Ovary (tissue), 3 donors: Measurements from ENCODE around the gene C9orf50.

Experiments
- CTCF ChIP-seq, 3 donors: fragments of 450-650 bp in 2 of 3; fragments of 200-600 bp in 1 of 3; IDR thresholded peaks; one replicate each; pipeline versions ENCODE4 v1.5.1 to v1.8.0; 2016 to 2022; ENCODE audit warnings: antibody characterized with exemption in 3 of 3, mild to moderate bottlenecking in 1 of 3
- POLR2A ChIP-seq: fragments of 450-650 bp; IDR thresholded peaks from one replicate; pipeline ENCODE4 v1.6.1; 2017; ENCODE audit warnings: antibody characterized with exemption, mild to moderate bottlenecking, moderate library complexity
- donor health status: DM: no; HTN: no; CAD: no.

DNA sequence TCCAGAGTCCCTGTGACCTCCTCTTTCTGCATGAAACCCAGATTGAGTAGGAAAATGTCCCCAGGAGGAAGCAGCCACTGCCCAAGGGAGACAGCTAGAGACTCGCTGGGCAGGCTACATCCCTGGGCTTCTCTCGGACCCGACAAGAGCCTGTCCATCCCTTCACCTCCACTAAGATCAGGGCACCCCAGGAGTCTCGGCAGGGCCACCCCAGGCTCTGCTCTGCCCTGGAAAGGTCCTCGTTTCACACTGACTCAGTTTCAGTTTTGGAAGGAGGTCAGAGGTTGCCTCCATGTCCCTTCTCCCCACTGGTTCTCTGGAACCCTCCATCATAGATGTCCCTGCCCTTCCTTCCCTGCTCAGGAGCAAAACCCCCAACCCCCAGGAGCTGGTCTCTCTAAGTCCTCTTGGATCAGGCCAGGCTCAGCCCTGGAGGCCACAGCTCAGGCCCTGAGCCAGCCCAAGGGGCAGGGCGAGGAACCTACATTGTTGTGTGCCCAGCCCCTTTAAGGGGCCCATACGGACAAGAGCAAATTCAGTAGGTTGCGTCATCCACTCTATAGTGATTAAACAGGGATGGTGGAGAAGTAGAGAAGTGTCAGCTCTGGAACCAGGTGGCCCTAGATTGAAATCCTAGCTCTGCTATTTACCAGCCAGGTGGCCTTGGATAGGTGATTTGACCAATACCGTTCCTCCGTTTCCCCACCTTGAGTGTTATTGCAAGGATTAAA, 37.4 kb downstream of the C9orf50 start:
- no peak for TF ChIP-seq CTCF (IDR thresholded peaks at IDR 0.05)
- no peak for TF ChIP-seq POLR2A
